GM19455 (cell line): ENCODE data around the gene CDC42EP5.
"Not testable (repeated sequence)": the region's sequence is repeated elsewhere in the genome, so short reads cannot be mapped to it uniquely, and the experiment has no call there.

ENCODE experiments used
- ATAC-seq: cut with Tn5 transposase; IDR thresholded peaks from one replicate; pipeline ENCODE4 v1.9.1; 2021; ENCODE audit not compliant: unreplicated experiment

Gene CDC42EP5

DNA sequence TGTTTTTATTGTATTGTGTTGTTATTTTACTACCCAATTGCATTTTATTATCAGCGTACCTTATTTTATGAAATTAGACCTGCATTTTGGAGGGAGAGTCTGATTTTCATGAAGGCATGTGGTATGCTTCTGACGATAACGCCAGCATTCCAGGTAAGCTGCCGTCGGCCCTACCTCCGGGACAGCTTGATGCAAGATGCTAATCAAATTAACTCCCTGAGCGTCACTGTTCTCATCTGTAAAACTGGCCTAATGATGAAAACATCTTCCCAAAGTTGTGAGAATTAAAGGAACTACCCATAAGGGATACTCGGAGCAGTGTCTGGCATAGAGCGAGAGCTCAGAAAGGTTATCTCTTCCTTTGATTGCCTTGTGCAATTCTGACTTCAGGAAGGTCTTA lies 16.7 kb upstream of the CDC42EP5 start:
- no peak for ATAC-seq

DNA sequence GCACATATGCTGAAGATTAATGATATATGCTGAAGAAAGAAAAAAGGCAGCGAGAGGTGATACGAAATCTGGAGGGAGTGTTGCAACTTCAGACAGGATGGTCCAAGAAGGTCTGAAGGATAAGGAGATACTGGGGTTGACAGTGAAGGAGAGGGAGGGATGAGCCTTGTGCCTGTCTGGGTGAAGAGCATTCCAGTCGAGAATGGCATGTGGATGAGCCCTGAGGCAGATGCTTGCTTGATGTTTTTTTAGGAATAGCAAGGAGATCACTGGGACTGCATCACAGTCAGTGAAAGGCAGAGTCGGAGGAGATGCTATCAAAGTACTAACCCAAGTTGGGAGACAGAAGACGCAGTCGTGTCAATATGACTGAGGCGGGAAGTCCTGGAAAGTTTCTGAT lies 16.2 kb upstream of the CDC42EP5 start:
- ATAC-seq = no peak

DNA sequence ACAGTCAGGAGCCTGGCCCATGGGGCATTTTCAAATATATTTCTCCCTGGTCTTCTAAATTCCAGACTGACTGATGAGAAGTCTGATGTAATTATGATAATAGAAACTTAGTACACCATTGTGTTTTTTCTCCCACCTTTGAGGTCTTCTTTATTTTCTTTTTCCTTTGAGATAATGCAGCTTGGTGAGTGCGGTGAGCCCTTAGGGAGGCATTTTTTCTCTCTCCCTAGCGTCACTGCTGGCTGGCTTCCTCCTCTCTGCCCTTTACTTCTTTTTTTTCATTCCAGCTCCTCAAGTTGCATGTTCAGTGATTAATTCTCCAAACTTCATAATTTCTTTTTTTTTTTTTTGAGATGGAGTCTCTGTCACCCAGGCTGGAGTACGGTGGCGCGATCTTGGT lies 12.8 kb upstream of the CDC42EP5 start:
- ATAC-seq = no peak

DNA sequence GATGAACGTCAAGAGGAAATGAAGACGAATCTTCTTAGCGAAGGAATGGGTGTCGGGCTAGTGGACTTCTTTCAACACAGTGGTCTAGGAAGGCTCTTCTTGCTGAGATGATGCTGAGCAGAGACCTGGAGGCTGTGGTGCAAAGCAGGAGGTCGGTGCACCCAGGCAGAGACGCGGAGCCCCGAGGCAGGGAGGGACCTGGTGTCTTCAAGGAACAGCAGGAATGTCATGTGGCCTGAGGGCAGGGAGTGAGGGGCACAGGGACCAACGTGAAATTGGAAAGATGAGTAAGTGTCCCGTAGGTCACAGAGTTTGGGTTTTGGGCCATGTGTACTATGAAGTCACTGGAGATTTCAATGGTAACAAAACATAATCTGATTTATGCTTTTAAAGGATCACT lies 11.4 kb upstream of the CDC42EP5 start:
- ATAC-seq = no peak

- no peak for ATAC-seq
Measured at GRCh38 chr19:54482889-54483288, 9.8 kb upstream of the CDC42EP5 start.

DNA sequence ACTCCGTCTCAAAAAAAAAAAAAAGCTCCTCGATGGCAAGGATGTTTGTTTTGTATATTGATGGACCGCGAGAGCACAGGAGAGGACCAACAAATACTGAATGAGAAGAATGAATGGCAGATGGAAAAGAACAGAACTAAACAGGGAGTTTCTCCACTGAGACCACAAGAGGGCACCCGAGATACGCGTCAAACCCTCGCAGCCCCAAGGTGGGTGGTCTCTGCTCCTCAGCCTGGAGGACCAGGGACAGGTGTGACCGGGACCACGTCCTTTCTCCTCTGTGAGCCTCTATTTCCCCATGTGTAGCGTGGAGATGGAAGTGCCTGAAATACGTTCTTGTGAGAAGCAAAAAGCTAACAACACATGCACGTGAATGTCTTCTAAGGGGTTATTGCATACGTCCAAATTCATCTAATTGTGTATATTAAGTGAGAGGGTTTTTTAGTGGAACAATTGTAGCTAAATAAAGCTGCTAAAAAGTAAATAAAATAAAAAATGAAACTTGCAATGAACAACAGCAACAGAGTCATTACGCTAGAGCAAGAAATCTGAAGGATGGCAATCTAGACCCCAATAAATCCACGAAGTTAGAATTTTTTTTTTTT lies 8.3 kb upstream of the CDC42EP5 start:
- ATAC-seq = no peak

GRCh38 chr19:54480051-54480450 lies 7.0 kb upstream of the CDC42EP5 start:
- no peak for ATAC-seq

DNA sequence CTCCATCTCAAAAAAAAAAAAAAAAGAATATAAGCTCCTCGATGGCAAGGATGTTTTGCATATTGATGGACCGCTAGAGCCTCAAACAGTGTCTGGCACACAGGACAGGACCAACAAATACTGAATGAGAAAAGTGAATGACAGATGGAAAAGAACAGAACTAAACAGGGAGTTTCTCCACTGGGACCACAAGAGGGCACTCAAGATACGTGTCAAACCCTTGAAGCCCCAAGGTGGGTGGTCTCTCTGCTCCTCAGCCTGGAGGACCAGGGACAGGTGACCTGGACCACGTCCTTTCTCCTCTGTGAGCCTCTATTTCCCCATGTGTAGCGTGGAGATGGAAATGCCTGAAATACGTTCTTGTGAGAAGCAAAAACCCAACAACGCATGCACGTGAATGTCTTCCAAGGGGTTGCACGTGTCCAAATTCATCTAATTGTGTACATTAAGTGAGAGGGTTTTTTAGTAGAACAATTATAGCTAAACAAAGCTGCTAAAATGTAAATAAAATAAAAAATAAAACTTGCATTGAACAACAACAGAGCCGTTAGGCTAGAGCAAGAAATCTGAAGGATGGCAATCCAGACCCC lies 5.7 kb upstream of the CDC42EP5 start:
- ATAC-seq = no peak

DNA sequence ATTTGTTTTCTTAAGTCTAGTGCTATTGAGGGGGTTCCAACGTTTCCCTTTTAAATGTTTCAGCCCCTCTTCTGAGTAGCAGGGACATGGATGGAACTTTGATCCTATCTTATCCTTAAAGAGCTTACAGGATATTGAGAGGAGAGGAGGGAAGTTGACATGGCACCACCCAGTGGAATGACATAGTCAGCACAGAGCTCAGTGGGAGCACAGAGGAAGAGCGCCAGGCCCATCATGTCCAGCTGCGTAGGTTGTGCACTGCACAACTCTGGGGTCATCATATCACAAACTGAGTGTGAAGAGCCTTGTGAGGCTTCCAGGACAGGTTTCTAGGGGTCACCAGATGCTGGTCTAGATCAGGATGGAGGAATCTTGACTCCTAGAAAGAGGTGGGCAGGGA lies 4.6 kb upstream of the CDC42EP5 start:
- ATAC-seq = no peak

DNA sequence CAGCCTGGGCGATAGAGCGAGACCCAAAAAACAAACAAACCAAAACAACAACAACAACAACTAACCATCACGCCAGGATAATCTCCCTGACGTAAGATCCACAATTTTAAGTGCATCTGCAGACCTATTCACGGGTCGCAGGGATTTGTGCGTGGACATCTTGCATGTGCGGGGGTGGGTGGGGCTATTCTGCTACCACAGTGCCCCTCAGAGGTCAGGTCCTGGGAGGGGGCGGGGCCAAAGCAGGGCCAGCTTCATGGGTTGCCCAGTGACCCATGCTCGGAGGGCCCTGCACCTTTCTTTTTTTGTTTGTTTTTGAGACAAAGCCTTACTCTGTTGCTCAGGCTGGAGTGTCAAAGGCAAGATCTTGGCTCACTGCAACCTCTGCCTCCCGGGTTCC lies 2.6 kb upstream of the CDC42EP5 start:
- ATAC-seq = no peak

- ATAC-seq = no peak
Measured at GRCh38 chr19:54473892-54474372, 836 bp upstream of the CDC42EP5 start.

DNA sequence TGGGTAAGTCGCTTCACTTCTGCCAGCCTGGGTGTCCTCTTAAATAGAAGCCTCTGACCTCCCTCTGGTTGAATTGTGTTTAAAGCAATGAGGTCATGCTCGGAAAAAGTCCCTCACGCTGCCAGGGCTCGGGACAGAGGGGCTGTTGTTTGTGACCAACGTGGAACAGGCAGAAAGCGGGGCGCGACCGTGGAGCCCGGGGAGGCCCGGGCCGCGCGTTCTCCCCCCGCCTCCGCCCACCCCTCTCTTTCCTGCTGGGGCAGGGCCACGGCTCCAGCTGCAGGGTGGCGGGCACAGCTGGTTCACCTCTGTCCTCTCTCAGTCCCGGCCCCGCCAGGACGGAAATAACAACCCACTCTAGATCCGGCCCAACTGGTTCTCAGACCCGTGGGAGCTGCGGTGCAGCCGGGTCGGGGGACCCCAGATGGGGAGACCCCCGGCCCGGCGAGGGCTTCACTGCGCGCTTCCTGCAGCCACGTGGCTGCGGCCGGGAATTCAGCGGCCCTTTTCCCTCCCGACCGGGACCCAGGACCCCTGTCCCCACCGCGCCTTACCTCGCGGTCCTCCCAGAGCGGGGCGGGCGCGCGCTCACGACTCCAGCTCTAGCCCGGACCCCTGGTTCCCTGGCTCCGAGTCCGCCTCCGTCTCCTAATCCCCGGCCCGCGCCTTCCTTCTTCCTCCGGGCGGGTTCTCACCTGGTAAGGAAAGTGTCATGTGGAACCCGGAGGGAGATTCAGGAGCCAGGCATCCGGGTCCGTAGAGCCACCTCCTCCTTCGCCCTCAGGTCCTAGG lies 1.9 kb downstream of the CDC42EP5 start:
- no peak for ATAC-seq

DNA sequence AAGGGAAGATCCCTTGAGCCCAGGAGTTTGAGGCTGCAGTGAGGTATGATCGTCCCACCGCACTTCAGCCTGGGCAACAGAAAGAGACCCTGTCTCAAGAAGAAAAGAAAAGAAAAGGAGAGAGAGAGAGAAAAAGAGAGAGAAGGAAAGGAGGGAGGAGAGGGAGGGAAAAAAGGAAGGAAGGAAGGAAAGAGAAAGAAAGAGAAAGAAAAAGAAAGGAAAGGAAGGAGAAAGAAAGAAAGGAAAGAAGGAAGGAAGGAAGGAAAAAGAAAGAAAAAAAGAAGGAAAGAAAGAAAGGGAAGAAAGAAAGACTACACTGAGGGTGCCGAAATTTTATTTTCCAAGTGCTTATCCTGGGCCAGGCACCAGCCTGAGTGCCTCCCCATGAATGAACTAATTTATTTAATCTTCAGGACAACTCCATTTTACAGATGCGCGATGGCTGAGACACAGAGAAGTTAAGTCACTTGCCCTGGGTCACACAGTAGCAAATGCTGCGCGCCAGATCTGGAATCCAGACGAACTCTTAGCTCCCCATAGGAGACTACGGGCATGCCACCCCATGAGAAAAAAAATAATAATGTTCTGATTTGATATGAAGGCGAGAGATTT lies 2.7 kb downstream of the CDC42EP5 start:
- no peak for ATAC-seq

DNA sequence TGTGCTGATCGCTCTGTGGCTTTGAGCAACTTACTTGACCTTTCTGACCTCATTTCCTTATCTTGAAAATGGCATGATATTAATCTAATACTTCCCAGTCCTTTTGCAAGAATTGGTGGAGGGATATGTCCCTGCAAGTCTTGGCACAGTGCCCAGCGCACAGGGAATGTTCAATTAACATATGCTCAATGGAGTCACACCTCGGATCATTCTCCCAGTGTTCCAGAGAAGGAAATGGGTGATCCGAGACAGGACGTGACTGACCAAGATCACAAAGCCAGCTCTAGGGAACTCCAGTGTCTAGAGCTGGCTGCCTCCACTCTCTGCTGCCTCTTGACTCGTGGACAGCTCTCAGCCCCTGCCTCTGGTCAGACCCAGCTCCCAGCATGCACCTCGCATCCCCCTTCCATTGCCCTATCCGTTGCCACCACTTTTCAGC lies 3.6 kb downstream of the CDC42EP5 start:
- no peak for ATAC-seq

DNA sequence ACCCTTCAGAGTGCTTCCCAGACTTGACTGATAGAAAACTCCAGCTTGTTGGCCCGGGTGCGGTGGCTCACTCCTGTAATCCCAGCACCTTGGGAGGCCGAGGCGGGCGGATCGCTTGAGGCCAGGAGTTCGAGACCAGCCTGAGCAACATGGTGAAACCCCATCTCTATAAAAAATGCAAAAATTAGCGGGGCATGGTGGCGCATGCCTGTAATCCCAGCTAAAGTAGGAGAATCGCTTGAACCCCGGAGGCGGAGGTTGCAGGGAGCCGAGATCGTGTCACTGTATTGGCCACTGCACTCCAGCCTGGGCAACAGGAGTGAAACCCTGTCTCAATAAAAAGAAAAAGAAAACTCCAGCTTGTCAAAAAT lies 7.0 kb downstream of the CDC42EP5 start:
- ATAC-seq = not testable (repeated sequence)

DNA sequence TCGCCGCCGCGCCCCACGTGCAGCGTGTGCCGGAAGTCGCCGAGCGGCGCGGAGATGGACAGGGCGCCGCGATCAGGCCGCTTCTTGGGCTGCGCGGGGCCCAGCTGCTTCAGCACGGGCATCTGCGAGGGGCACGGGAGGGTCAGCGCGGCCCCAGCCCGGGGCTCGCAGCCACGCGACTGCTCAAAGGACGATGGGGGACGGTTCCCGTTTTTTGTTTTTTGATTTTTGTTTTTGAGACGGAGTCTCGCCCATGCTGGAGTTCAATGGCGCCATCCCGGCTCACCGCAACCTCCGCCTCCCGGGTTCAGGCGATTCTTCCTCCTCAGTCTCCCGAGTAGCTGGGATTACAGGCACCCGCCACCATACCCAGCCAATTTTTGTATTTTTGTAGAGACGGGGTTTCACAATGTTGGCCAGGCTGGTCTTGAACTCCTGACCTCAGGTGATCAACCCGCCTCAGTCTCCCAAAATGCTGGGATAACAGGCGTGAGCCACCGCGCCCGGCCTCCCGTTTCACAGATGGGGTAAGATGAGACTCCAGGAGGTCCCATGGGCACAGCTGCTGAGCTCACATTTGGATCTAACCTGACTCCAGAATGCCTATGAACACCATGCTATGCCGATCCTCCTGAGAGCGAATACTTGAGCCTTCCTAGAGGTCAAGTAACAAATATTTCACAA lies 7.5 kb downstream of the CDC42EP5 start:
- ATAC-seq = no peak

GRCh38 chr19:54464630-54465425 lies 8.3 kb downstream of the CDC42EP5 start:
- ATAC-seq = peak; percentile 40

- peak; percentile 36 for ATAC-seq
Measured at GRCh38 chr19:54464044-54464629, 9.0 kb downstream of the CDC42EP5 start.

DNA sequence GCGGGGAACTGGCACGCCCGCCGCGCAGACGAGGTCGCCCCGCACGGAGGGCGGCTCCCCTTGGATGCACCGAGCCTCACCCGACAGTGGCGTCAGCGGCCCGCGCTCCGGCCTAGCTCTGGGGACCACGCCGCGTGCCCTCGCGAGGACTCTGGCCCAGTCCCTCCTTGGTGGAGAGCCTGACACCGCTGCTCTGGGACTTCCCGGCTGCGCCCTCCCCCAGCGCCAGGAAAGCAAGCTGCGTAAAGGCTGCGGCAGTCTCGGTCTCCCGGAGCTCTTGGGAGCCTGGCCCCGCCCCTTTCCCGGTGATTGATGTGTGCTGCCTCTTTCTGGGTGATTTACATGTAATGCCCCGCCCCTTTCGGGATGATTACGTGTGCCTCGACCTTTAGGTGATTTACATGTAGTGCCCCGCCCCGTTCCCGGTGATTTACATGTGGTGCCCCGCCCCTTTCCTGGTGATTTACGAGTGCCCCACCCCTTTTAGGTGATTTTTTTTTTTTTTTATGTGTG lies 9.5 kb downstream of the CDC42EP5 start, which contains the start of gene LENG9:
TSS of gene LENG9 (minus strand) at position 248 of the 513 bp plus-strand sequence. CDS start 252 bp downstream, outside the sequence.
- ATAC-seq = peak; percentile 55
